Stimulated activated CD4-positive, alpha-beta T cell treated with anti-CD3 and anti-CD28 coated beads, Interleukin-15, amount 100 ng/mL, for 24 hours (primary cell): ENCODE measurements around the gene SOX6.
"Not testable (repeated sequence)": the region's sequence is repeated elsewhere in the genome, so short reads cannot be mapped to it uniquely, and the experiment has no call there.

ENCODE experiments used
- DNase-seq: peaks from one replicate; pipeline ENCODE4 v3.0.0-alpha.2; 2020

The SOX6 gene

GRCh38 chr11:16087886-16088285, 268.5 kb downstream of the SOX6 start:
- no peak for DNase-seq

DNA sequence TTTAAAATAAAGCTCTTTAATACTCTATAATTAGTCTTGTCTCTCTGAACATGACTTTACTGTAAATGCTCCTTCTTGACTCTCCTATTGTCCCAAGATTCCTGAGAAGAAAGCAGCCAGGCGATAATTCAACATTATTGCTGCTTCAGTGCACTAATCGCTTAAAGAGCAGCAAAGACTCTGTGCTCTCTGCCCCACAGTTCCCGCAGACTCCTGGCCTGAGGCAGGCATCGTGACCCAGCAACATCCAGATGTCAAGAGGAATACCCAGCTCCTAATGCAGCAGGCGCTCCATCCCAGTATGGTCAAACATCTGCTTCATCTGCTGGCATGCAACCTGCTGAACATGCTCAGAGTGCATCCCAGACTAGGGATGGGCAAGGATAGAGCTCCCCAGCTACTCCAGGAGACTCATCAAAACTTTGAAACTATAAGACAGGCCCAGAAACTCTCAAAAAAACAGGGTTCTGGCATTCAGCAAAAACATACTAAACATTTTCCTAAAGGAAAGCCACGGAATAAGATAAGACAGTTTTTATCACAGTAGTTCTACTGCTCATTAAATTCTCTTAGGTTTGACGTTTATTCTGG, 270.0 kb downstream of the SOX6 start:
- DNase-seq: no peak

DNA sequence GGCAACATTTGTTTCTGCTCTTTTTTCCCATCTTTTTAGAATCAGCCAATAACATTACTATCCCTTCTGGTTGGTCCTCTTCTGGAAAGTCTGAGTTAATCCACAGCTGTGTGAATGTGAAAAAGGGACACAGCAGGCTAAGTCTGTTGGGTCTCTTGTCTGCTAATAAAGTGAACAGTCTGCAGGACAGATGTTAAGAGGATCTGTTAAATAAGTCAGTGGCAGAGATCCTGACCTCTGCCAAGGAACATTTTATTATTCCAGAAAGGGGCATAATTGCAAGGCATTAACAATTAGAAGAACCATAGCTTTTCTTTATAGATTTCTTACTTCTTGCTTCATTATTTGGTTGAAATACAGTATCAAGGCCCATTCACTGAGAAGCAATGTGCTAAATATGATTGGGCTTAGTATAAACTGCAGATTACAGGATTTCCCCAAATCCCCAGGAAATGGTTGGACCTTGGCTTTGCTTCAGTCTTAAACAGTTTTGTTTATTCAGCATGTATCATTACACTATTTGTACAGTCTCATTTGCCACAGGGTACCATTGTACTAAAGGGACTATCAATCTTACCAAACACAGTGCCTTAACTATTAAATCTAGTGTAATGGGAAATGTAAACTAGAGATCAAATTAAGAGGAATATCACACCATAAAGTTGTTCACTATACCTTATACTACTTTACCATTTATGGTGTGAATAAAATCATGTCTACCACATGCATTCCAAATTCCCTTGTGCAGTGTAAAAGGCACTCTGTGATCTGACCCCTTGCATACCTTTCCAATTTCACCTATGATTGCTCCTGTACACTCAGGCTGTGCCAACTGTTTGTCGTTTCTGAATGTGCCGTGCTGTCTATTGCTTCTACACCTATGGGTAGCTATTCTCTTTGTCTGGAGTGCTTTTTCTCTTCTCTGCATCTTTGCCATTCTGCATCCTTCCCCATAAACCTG, 274.0 kb downstream of the SOX6 start:
- DNase-seq: no peak

GRCh38 chr11:16081382-16082094, 274.8 kb downstream of the SOX6 start:
- DNase-seq: no peak

- DNase-seq: no peak
Observed at GRCh38 chr11:16080688-16081381, 275.5 kb downstream of the SOX6 start.

- no peak for DNase-seq
Observed at GRCh38 chr11:16078936-16079335, 277.4 kb downstream of the SOX6 start.

DNA sequence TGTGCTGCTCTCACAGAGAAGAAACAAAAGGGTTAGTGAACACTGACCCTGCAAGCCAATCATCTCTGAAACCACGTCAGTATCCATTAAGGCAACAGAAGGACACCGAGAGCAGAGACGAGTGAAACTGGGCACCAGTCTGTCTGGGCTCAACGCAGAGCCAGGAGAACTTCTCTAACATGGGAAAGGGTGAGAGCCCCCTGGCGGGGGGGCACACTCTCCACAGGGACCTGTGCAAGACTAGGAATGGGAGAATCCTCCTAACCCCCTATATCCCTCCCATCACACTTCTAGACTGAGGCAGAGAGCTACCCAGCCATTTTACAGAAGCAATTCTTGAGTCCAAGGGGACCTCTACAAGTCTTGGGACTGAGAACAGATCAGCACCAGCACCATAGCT, 285.8 kb downstream of the SOX6 start:
- DNase-seq: no peak

- DNase-seq: not testable (repeated sequence)
Observed at GRCh38 chr11:16067268-16067667, 289.1 kb downstream of the SOX6 start.

- DNase-seq: no peak
Observed at GRCh38 chr11:16059332-16059731, 297.0 kb downstream of the SOX6 start.

- DNase-seq: no peak
Observed at GRCh38 chr11:16058671-16059070, 297.7 kb downstream of the SOX6 start.

DNA sequence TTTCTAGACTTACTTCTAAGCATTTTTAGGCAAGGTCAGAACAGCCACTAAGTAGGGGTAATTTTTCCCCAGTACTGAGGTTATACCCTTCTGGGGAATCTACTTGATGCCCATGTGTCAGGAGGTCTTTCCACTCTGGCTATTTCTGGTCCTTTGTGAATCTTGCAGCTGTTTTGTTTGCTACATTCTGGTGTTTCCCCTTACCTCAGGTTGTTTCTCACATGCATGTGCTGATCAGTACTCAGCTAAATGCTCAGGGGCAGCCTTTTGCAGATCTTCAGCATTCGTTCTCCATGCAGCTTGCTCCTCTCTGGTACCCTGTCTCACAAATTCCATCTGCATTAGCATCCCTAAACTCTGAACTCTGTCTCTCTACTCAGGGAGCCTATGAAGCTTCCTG, 303.6 kb downstream of the SOX6 start:
- DNase-seq: no peak

- DNase-seq: no peak
Observed at GRCh38 chr11:16049611-16050010, 306.7 kb downstream of the SOX6 start.

GRCh38 chr11:16047073-16047472, 309.3 kb downstream of the SOX6 start:
- no peak for DNase-seq

DNA sequence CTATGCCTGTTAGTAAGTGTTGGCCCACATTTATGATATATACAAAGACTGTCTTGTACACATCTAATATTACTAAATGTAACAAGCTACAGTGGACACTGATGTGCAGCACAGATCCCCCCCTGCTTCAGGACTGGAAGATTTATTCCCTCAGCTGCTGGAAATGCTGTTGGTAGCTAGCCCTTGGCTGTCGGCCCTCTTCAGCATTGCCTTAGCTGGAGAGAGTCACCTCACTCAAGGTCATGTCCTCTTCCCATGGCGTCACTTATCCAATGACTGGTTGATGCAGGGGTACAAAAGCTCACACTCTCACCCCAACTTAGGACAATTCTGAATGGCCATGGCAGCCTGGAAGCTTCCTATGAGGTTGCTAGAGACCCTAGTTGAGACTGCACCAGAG, 312.7 kb downstream of the SOX6 start:
- no peak for DNase-seq

GRCh38 chr11:16041207-16041606, 315.1 kb downstream of the SOX6 start:
- no peak for DNase-seq

DNA sequence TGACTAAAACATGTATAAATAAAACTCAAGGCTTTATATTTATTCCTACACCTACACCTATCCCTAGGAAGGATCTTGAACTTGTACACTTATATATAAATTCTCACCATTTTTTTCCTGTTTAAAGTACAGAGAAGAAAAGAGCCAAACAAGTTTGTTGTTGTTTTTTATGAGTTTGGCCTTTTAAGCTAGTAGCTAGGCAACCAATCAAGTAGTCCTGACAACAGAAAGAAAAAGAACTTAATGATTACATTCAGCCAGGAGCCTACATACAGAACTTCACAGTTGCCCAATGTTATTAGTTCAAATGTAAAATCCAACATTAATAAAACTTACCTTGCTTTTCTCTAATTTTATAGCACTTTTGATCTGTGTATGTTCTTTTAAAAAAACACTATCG, 316.2 kb downstream of the SOX6 start:
- no peak for DNase-seq

DNA sequence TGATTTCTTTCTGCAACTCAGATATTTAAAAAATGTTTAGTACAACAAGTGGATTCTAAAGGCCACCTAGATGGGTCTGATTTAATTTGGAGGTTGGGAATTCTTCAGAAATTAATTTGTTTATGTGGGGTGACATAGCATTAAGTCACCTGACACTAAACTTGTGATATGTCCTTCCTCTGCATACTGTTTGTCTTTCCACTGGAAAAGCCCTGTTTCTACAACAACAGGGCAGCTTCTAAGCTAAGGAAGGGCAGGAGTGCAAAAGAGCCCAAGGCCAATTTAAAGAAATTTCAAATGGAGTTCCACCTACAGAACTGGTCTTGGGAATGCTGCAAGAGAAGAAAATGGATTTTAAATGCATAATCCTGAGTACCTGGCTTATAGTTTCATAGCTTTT, 319.2 kb downstream of the SOX6 start:
- no peak for DNase-seq

- no peak for DNase-seq
Observed at GRCh38 chr11:16036218-16036617, 320.1 kb downstream of the SOX6 start.

- no peak for DNase-seq
Observed at GRCh38 chr11:16034074-16034473, 322.3 kb downstream of the SOX6 start.

- DNase-seq: no peak
Observed at GRCh38 chr11:16032974-16033373, 323.4 kb downstream of the SOX6 start.

DNA sequence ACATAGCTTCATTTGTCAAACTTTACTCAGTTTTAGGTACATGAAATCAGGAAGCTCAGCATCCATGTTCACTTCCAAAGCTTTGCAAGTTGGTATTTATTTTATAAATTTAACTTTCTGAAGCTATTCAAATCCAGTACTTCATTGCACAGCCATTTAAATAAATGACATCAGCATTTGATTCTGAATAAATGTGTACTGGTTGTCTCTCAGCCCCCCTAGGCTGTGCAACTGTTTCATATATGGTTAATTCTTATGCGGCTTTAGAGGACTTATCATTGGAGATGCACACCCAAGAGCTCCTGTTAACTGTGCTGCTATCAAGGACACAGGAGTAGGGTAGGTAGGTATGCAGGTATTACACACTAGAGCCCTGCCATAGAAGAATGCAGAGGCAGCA, 325.1 kb downstream of the SOX6 start:
- no peak for DNase-seq

DNA sequence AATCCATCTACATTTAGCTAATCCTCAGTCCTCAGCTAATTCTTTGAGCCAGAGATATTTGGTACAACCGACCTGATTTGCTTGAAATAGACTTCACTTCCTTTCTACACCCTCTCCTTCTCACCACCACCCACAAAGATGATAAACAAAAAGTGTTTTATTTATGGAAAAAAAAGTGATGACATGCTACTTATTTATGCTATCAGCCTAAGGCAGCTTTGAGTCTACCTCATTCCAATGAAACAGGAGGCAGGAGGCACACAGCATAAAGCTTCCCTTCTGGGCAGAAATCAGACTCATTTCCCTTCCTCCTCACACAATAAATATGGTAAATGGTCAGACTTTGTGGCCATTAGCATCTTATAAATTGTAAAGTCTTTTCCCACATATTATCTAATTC, 325.7 kb downstream of the SOX6 start:
- no peak for DNase-seq

DNA sequence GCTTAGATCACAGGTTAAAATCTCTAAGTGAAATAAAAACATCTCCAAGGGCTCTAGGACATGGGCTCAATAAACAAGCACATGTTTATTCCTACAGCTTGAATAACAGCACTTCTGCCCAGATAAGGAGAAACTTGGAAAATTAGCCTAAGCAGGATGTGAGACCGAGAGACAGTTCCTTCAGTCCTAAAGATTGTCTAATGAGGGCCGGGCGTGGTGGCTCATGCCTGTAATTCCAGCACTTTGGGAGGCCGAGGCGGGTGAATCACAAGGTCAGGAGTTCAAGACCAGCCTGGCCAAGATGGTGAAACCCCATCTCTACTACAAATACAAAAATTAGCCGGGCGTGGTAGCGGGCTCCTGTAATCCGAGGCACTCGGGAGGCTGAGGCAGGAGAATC, 327.2 kb downstream of the SOX6 start:
- not testable (repeated sequence) for DNase-seq
